K562 (cell line): ENCODE measurements around the gene LCE2C. TPM values are rescaled to one million over a fixed set of nuclear protein-coding genes. Genes with fewer than 3 reads are reported as not detected.

Source experiments
- ATAC-seq: fragments of 200-7000 bp; cut with Tn5 transposase; 3 replicates; pipeline ENCODE4 v1.9.1; 2020; ENCODE audit warnings: moderate library complexity
- BruUV-seq: library from RNA; stranded (reverse); fragments of 400-500 nt; replicated peaks from 2 replicates; lab custom pipeline; 2021; lab: Mats Ljungman, UMichigan
- CTCF ChIA-PET: fragments of 300-600 bp; formaldehyde crosslinking; extraction: SDS; loops from one replicate; lab custom pipeline; 2021; ENCODE audit warnings: low intra/inter-chr PET ratio; lab: Yijun Ruan, JAX
- POLR2A ChIA-PET: fragments of 300-600, 350-650 bp; sonication (Branson Sonifier 250); formaldehyde crosslinking; extraction: SDS; loops from one replicate; lab custom pipeline; 2021; ENCODE audit warnings: antibody characterized with exemption, inconsistent platforms; lab: Yijun Ruan, JAX
- DNase-seq, 4 experiments: peaks; one replicate each; pipeline versions ENCODE4 v3.0.0 to v3.0.0-alpha.2; 2011 to 2018; ENCODE audit warnings: low spot score in 3 of 4, mixed read lengths in 3 of 4; ENCODE audit errors: extremely low read depth in 1 of 4
- FAIRE-seq: peaks from 2 replicates; lab custom pipeline; 2011; peaks lifted over from hg19 to GRCh38; lab: Jason Lieb, UNC
- H2AFZ ChIP-seq: 2 replicates; pipeline ENCODE4 v1.6.0; 2011; ENCODE audit warnings: low read depth, low read length, control low read depth, inconsistent platforms
- H3K27ac ChIP-seq: fragments of 200-600 bp; 3 replicates; pipeline ENCODE4 v1.8.0; 2011; ENCODE audit warnings: low read depth, mild to moderate bottlenecking, control low read depth, inconsistent platforms, low read length, moderate library complexity, mixed read lengths; ENCODE audit errors: extremely low read depth
- H3K27me3 ChIP-seq, 2 experiments: fragments of 300-600 bp in 1 of 2; 2 replicates in 1 of 2; 3 replicates in 1 of 2; pipeline versions ENCODE4 v1.6.0 to v1.8.0; 2011; ENCODE audit warnings: inconsistent platforms in 2 of 2, low read length in 2 of 2, mild to moderate bottlenecking in 1 of 2, mixed read lengths in 1 of 2, moderate library complexity in 1 of 2; ENCODE audit not compliant: control insufficient read depth in 2 of 2, insufficient read depth in 2 of 2
- H3K36me3 ChIP-seq: fragments of 300-600 bp; 3 replicates; pipeline ENCODE4 v1.8.0; 2011; ENCODE audit warnings: mild to moderate bottlenecking, low read length, inconsistent platforms; ENCODE audit not compliant: control insufficient read depth, insufficient read depth
- H3K4me1 ChIP-seq, 2 experiments: fragments of 200-600 bp in 1 of 2; replicated peaks in 1 of 2; 2 replicates in 1 of 2; 3 replicates in 1 of 2; pipeline versions ENCODE4 v1.5.1 to v1.8.0; 2011; ENCODE audit warnings: inconsistent platforms in 2 of 2, low read length in 2 of 2, mild to moderate bottlenecking in 1 of 2, mixed read lengths in 1 of 2, moderate library complexity in 1 of 2; ENCODE audit not compliant: control insufficient read depth in 2 of 2, insufficient read depth in 2 of 2
- H3K4me2 ChIP-seq: 2 replicates; pipeline ENCODE4 v1.6.1; 2011; ENCODE audit warnings: low read length, control low read depth, inconsistent platforms, mixed read lengths; ENCODE audit not compliant: insufficient read depth
- H3K4me3 ChIP-seq: fragments of 200-600 bp; sonication (generic), shearing (Covaris generic); 2 replicates; pipeline ENCODE4 v1.5.1; 2016; ENCODE audit warnings: control low read depth, inconsistent platforms
- H3K79me2 ChIP-seq: fragments of 200-600 bp; 3 replicates; pipeline ENCODE4 v1.8.0; 2011; ENCODE audit warnings: low read length, inconsistent platforms; ENCODE audit not compliant: control insufficient read depth, insufficient read depth
- H3K9ac ChIP-seq, 2 experiments: 2 replicates each; pipeline versions ENCODE4 v1.6.0 to v1.6.1; 2011; ENCODE audit warnings: low read depth in 2 of 2, low read length in 2 of 2, control low read depth in 1 of 2, inconsistent platforms in 1 of 2, mild to moderate bottlenecking in 1 of 2, mixed read lengths in 1 of 2; ENCODE audit not compliant: insufficient read depth in 1 of 2
- H3K9me1 ChIP-seq: one replicate; pipeline ENCODE4 v1.6.0; 2011; ENCODE audit warnings: inconsistent platforms, mild to moderate bottlenecking, low read length, moderate library complexity; ENCODE audit not compliant: control insufficient read depth, insufficient read depth
- H3K9me3 ChIP-seq: replicated peaks from 2 replicates; pipeline ENCODE4 v1.5.1; 2011; ENCODE audit warnings: low read depth, low read length, inconsistent platforms; ENCODE audit not compliant: control insufficient read depth, insufficient read depth
- H4K20me1 ChIP-seq: replicated peaks from 2 replicates; pipeline ENCODE4 v1.6.1; 2011; ENCODE audit warnings: low read length, inconsistent platforms, mixed read lengths; ENCODE audit not compliant: control insufficient read depth, insufficient read depth
- CBX1 ChIP-seq: sonication (generic); IDR thresholded peaks from 2 replicates; pipeline ENCODE4 v1.6.1; 2016; ENCODE audit warnings: antibody characterized with exemption, low read depth, mild to moderate bottlenecking
- CEBPB ChIP-seq: fragments of 450-650 bp; IDR thresholded peaks from 2 replicates; pipeline ENCODE4 v1.6.1; 2016; ENCODE audit warnings: missing genetic modification characterization, missing compliant biosample characterization
- CTCFL ChIP-seq: IDR thresholded peaks from 2 replicates; pipeline ENCODE4 v1.6.1; 2011; ENCODE audit warnings: borderline replicate concordance, low read depth, mild to moderate bottlenecking, moderate library complexity, low read length; ENCODE audit not compliant: insufficient read depth, poor library complexity, severe bottlenecking
- HMG20B ChIP-seq: fragments of 250-450 bp; sonication (Bioruptor Pico); IDR thresholded peaks from 2 replicates; pipeline ENCODE4 v1.5.0; 2021; ENCODE audit warnings: mild to moderate bottlenecking
- NCOA4 ChIP-seq: fragments of 450-650 bp; IDR thresholded peaks from 2 replicates; pipeline ENCODE4 v1.6.1; 2018; ENCODE audit warnings: mild to moderate bottlenecking; ENCODE audit not compliant: partially characterized antibody
- POU5F1 ChIP-seq: fragments of 150-350 bp; IDR thresholded peaks from 2 replicates; pipeline ENCODE4 v1.6.1; 2014; ENCODE audit warnings: borderline replicate concordance, low read length, low read depth, mild to moderate bottlenecking; ENCODE audit not compliant: partially characterized antibody
- SMARCA5 ChIP-seq: fragments of 450-650 bp; IDR thresholded peaks from 2 replicates; pipeline ENCODE4 v1.6.1; 2016
- TARDBP ChIP-seq: fragments of 450-650 bp; IDR thresholded peaks from 2 replicates; pipeline ENCODE4 v1.6.1; 2016
- ZC3H4 ChIP-seq: sonication (generic); formaldehyde crosslinking; IDR thresholded peaks from 2 replicates; pipeline ENCODE4 v1.9.0; 2021; ENCODE audit warnings: missing genetic modification reagents, borderline replicate concordance
- ZNF140 ChIP-seq: fragments of 250-450 bp; sonication (Bioruptor Pico); IDR thresholded peaks from 2 replicates; pipeline ENCODE4 v1.8.0; 2021; ENCODE audit warnings: moderate library complexity, mild to moderate bottlenecking, inconsistent platforms
- ZNF431 ChIP-seq: sonication (generic); formaldehyde crosslinking; IDR thresholded peaks from 2 replicates; pipeline ENCODE4 v1.8.0; 2022; ENCODE audit warnings: mild to moderate bottlenecking, missing genetic modification reagents
- ZNF561 ChIP-seq: fragments of 450-650 bp; formaldehyde crosslinking; conservative IDR thresholded peaks from 2 replicates; pipeline ENCODE4 v1.4.0; 2020; ENCODE audit warnings: mild to moderate bottlenecking, moderate library complexity
- WGBS: fragments of 100-300 bp; shearing (Covaris generic); methylation state at CpG from one replicate; pipeline ENCODE4 v1.1.6; 2016; ENCODE audit warnings: low coverage, mixed read lengths; ENCODE audit not compliant: insufficient coverage; ENCODE audit errors: missing lambda C conversion rate; 5-methylcytosine and 5-hydroxymethylcytosine counted together
- in situ Hi-C: fragments of 300-500 bp; cut with MboI; formaldehyde crosslinking; loops from 4 replicates; pipeline ENCODE4 v1.15.0; 2018; ENCODE audit warnings: inconsistent platforms, mixed read lengths
- intact Hi-C: fragments of 100-400 bp; cut with micrococcal nuclease; formaldehyde crosslinking; loops from 2 replicates; pipeline ENCODE4 v1.14.2; 2022
- polyA plus RNA-seq, 8 experiments: library from polyadenylated mRNA; depleted of rRNA in 4 of 8; stranded (reverse) in 5 of 8; unstranded in 3 of 8; fragments of >200 nt; fragmentation: Nextera tagmentation in 2 of 8; fragmentation: Illumina TruSeq in 1 of 8; extraction: Ambion mirVana in 2 of 8; extraction: Trizol in 1 of 8; gene quantifications; 2 replicates each; pipeline versions ENCODE4 v1.2.1 to v1.2.3, GENCODE V29; 2011 to 2014; ENCODE audit warnings: inconsistent platforms in 1 of 8, missing spikeins in 1 of 8
- total RNA-seq, 7 experiments: library from RNA; depleted of rRNA in 6 of 7; stranded (reverse); fragments of >200 nt in 6 of 7; fragmentation: Illumina TruSeq in 2 of 7; extraction: Trizol in 2 of 7; gene quantifications; 2 replicates each; pipeline versions ENCODE4 v1.2.1 to v1.2.3, GENCODE V29; 2011 to 2021; ENCODE audit warnings: low replicate concordance in 1 of 7
- TF ChIP-seq, protein P1 (sequence below): fragments of 250-450 bp; sonication (Bioruptor Pico); IDR thresholded peaks from 2 replicates; pipeline ENCODE4 v1.5.0; 2020; ENCODE audit warnings: mild to moderate bottlenecking, borderline replicate concordance

Gene LCE2C
- total and polyA plus RNA-seq, 9 of the 15 experiments (the other 6 are each of a cell fraction or from before 2014, with no cell fraction given): not detected

DNA sequence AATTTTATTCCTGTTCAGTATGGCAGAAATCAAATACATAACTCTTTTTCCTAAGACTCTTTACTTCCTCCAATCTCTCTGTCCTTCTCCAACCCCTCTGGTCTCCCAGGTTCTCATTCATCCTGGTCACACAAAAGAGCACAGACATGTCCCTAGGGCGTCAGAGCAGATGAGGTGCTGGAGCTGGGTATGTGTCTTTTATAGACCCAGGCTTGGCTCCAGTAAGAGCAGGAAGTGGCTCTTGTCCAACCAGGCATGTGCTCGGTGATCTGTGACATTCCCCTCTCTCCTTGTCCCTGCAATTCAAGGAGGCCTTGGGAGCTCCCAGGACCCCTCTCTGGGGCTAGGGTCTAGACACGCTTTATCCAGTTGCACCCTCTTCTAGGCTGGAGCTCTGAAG is 29.9 kb upstream of the LCE2C start:
- in situ Hi-C loops: no loop called here
- CTCF ChIA-PET: no interaction called here
- H3K27ac ChIP-seq: no peak overlapping the region

GRCh38 chr1:152646656-152647055 is 28.4 kb upstream of the LCE2C start:
- in situ Hi-C loops: no loop called here
- H3K79me2 ChIP-seq: no peaks in the 10 kb centered on the region
- ATAC-seq (no peak), FAIRE-seq (no peak), DNase-seq (no peak)
- no peaks in the 10 kb centered on the region for H4K20me1 ChIP-seq
- no peak overlapping the region for H3K4me2 ChIP-seq
- H3K27me3 ChIP-seq: no peaks in the 10 kb centered on the region
- no peaks in the 10 kb centered on the region for H3K9me3 ChIP-seq
- no peak overlapping the region for H3K4me3 ChIP-seq
- H3K9me1 ChIP-seq: peaks cover 3% of the 10 kb centered on the region
- no peaks in the 10 kb centered on the region for H3K4me1 ChIP-seq
- no peak overlapping the region for H3K27ac ChIP-seq
- no peak overlapping the region for H2AFZ ChIP-seq
- ChIA-PET POLR2A (interaction anchor here (1.5 kb wide), 1 partner anchor 10 kb away, joined by 3 read pairs; no protein-coding TSS in a partner anchor), CTCF (no interaction called here)
- H3K9ac ChIP-seq: no peak overlapping the region
- BruUV-seq: no TSS peak
- TF ChIP-seq HMG20B (CRISPR knock-in tag) (no peak), CEBPB (tag) (no peak), SMARCA5 (no peak), CTCFL (no peak), NCOA4 (no peak), ZNF431 (CRISPR knock-in tag) (no peak)
- TF ChIP-seq, protein P1, sequence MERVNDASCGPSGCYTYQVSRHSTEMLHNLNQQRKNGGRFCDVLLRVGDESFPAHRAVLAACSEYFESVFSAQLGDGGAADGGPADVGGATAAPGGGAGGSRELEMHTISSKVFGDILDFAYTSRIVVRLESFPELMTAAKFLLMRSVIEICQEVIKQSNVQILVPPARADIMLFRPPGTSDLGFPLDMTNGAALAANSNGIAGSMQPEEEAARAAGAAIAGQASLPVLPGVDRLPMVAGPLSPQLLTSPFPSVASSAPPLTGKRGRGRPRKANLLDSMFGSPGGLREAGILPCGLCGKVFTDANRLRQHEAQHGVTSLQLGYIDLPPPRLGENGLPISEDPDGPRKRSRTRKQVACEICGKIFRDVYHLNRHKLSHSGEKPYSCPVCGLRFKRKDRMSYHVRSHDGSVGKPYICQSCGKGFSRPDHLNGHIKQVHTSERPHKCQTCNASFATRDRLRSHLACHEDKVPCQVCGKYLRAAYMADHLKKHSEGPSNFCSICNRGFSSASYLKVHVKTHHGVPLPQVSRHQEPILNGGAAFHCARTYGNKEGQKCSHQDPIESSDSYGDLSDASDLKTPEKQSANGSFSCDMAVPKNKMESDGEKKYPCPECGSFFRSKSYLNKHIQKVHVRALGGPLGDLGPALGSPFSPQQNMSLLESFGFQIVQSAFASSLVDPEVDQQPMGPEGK: no peak
- no peaks in the 10 kb centered on the region for H3K36me3 ChIP-seq
- intact Hi-C loops: no loop called here

More for the DNA sequence above, 29.9 kb upstream of the LCE2C start:
- DNase-seq: no peak
- no peak for ATAC-seq
- Histone ChIP-seq H3K36me3 (no peaks in the 10 kb centered on the region), H3K4me2 (no peak overlapping the region), H4K20me1 (no peaks in the 10 kb centered on the region), H3K79me2 (no peaks in the 10 kb centered on the region), H3K9ac (no peak overlapping the region), H3K27me3 (no peaks in the 10 kb centered on the region), H2AFZ (no peak overlapping the region), H3K4me3 (no peak overlapping the region), H3K9me3 (no peaks in the 10 kb centered on the region), H3K9me1 (peaks cover 3% of the 10 kb centered on the region), H3K4me1 (no peaks in the 10 kb centered on the region)
- FAIRE-seq: no peak
- intact Hi-C loops: no loop called here
- TF ChIP-seq POU5F1 (no peak), ZC3H4 (CRISPR knock-in tag) (no peak), CBX1 (no peak), ZNF140 (CRISPR knock-in tag) (no peak), TARDBP (no peak), ZNF561 (CRISPR knock-in tag) (no peak)
- POLR2A ChIA-PET: no interaction called here
- no TSS peak for BruUV-seq
- 0% methylated on average over 3 of the region's 3 CpGs for WGBS
